Keratinocyte (primary cell): ENCODE measurements around the gene ZC3H18. TPM values are rescaled to one million over a fixed set of nuclear protein-coding genes. Genes with fewer than 3 reads are reported as not detected.

Source experiments
- DNase-seq: peaks from one replicate; pipeline ENCODE4 v3.0.0-alpha.2; 2011; ENCODE audit warnings: low read depth, missing footprints, low spot score
- FAIRE-seq: peaks from 2 replicates; lab custom pipeline; 2011; peaks lifted over from hg19 to GRCh38; lab: Jason Lieb, UNC
- H2AFZ ChIP-seq: 2 replicates; pipeline ENCODE4 v1.6.0; 2012; ENCODE audit warnings: low read length, control low read depth, inconsistent platforms; ENCODE audit not compliant: control insufficient read depth
- H3K27ac ChIP-seq: 2 replicates; pipeline ENCODE4 v1.5.1; 2011; ENCODE audit warnings: low read length; ENCODE audit not compliant: control insufficient read depth, insufficient read depth
- H3K27me3 ChIP-seq: 3 replicates; pipeline ENCODE4 v1.6.0; 2011; ENCODE audit warnings: low read length; ENCODE audit not compliant: control insufficient read depth, insufficient read depth; ENCODE audit errors: extremely low read depth
- H3K36me3 ChIP-seq, 2 experiments: 2 replicates in 1 of 2; 3 replicates in 1 of 2; pipeline ENCODE4 v1.5.1; 2011; ENCODE audit warnings: low read length in 2 of 2, mild to moderate bottlenecking in 1 of 2; ENCODE audit not compliant: control insufficient read depth in 2 of 2, insufficient read depth in 2 of 2; ENCODE audit errors: extremely low read depth in 1 of 2
- H3K4me1 ChIP-seq: 3 replicates; pipeline ENCODE4 v1.5.1; 2011; ENCODE audit warnings: low read length; ENCODE audit not compliant: control insufficient read depth, insufficient read depth; ENCODE audit errors: extremely low read depth
- H3K4me2 ChIP-seq: 3 replicates; pipeline ENCODE4 v1.6.0; 2011; ENCODE audit warnings: low read depth, low read length; ENCODE audit not compliant: control insufficient read depth, insufficient read depth; ENCODE audit errors: extremely low read depth
- H3K4me3 ChIP-seq, 3 experiments: fragments of 200-600 bp in 1 of 3; sonication (generic) in 1 of 3; 2 replicates in 2 of 3; 3 replicates in 1 of 3; pipeline ENCODE4 v1.5.1; 2011 to 2016; ENCODE audit warnings: low read length in 3 of 3, mild to moderate bottlenecking in 3 of 3, control low read depth in 2 of 3, inconsistent platforms in 1 of 3, low read depth in 1 of 3, mixed read lengths in 1 of 3, mixed run types in 1 of 3, moderate library complexity in 1 of 3; ENCODE audit not compliant: control insufficient read depth in 2 of 3, insufficient read depth in 2 of 3; ENCODE audit errors: extremely low read depth in 1 of 3
- H3K79me2 ChIP-seq: 2 replicates; pipeline ENCODE4 v1.6.0; 2012; ENCODE audit warnings: low read length; ENCODE audit not compliant: control insufficient read depth, insufficient read depth
- H3K9ac ChIP-seq: 3 replicates; pipeline ENCODE4 v1.6.0; 2011; ENCODE audit warnings: low read length; ENCODE audit not compliant: control insufficient read depth, insufficient read depth; ENCODE audit errors: extremely low read depth
- H3K9me1 ChIP-seq: 3 replicates; pipeline ENCODE4 v1.6.0; 2011; ENCODE audit warnings: low read length; ENCODE audit not compliant: control insufficient read depth, insufficient read depth; ENCODE audit errors: extremely low read depth
- H3K9me3 ChIP-seq: 2 replicates; pipeline ENCODE4 v1.5.1; 2012; ENCODE audit warnings: low read depth, low read length; ENCODE audit not compliant: control insufficient read depth
- H4K20me1 ChIP-seq: 3 replicates; pipeline ENCODE4 v1.6.0; 2011; ENCODE audit warnings: low read length; ENCODE audit not compliant: control insufficient read depth, insufficient read depth; ENCODE audit errors: extremely low read depth
- CTCF ChIP-seq, 3 experiments: IDR thresholded peaks in 1 of 3; conservative IDR thresholded peaks in 1 of 3; optimal IDR thresholded peaks in 1 of 3; 2 replicates in 2 of 3; 3 replicates in 1 of 3; pipeline versions ENCODE3 to v1.5.1; 2011; ENCODE audit warnings: low read length in 3 of 3, mild to moderate bottlenecking in 3 of 3, moderate library complexity in 2 of 3, control low read depth in 1 of 3, inconsistent platforms in 1 of 3; ENCODE audit not compliant: insufficient read depth in 2 of 3; ENCODE audit errors: extremely low read depth in 1 of 3
- EZH2 ChIP-seq: IDR thresholded peaks from one replicate; pipeline ENCODE4 v1.6.1; 2012; ENCODE audit warnings: inconsistent platforms, mild to moderate bottlenecking, low read length, moderate library complexity
- dilution Hi-C: fragments of 300-500 bp; cut with MboI; formaldehyde crosslinking; loops from one replicate; pipeline ENCODE4 v1.7.0; 2020; ENCODE audit warnings: low sequenced_read_pairs; ENCODE audit not compliant: extremely low pct_ligation_motif_present
- polyA plus RNA-seq, 5 experiments: library from polyadenylated mRNA; depleted of rRNA in 3 of 5; stranded (reverse) in 3 of 5; stranded (forward) in 1 of 5; unstranded in 1 of 5; fragments of >200 nt; gene quantifications; 1 replicate in 1 of 5; 2 replicates in 3 of 5; 3 replicates in 1 of 5; pipeline versions ENCODE4 v1.2.1 to v1.2.3, GENCODE V29; 2011 to 2012; ENCODE audit warnings: missing spikeins in 2 of 5, low read depth in 1 of 5, low replicate concordance in 1 of 5

Gene ZC3H18
- polyA plus RNA-seq, 1 donor (not counting 4 experiments of a cell fraction or from before 2014, with no cell fraction given): 7.5 TPM

GRCh38 chr16:88576307-88576706 is 6.1 kb downstream of the ZC3H18 start:
- peaks cover under 1% of the 10 kb centered on the region for H4K20me1 ChIP-seq
- H3K79me2 ChIP-seq: peaks cover 72% of the 10 kb centered on the region
- DNase-seq (no peak), FAIRE-seq (no peak)
- H3K4me1 ChIP-seq: peaks cover 9% of the 10 kb centered on the region
- H3K27me3 ChIP-seq: no peaks in the 10 kb centered on the region
- H3K36me3 ChIP-seq: peaks cover 23 to 30% of the 10 kb centered on the region in 2 experiments
- H3K4me2 ChIP-seq: no peak overlapping the region
- H2AFZ ChIP-seq: no peak overlapping the region
- no peaks in the 10 kb centered on the region for H3K9me3 ChIP-seq
- H3K9me1 ChIP-seq: peaks cover 2% of the 10 kb centered on the region
- TF ChIP-seq CTCF (optimal IDR thresholded peaks at IDR 0.05 in 1 of 3, IDR thresholded peaks at IDR 0.05 in 1 of 3, conservative IDR thresholded peaks at IDR 0.05 in 1 of 3; ENCODE audit: extremely low read depth in 1 of 3, insufficient read depth in 2 of 3, low read length in 3 of 3): no peak
- TF ChIP-seq EZH2: no peak
- dilution Hi-C loops: no loop called here
- no peak overlapping the region for H3K9ac ChIP-seq
- no peak overlapping the region for H3K4me3 ChIP-seq
- no peak overlapping the region for H3K27ac ChIP-seq

- dilution Hi-C loops: no loop called here
- Histone ChIP-seq H2AFZ (no peak overlapping the region), H3K4me3 (no peak overlapping the region), H3K9me1 (peaks cover 2% of the 10 kb centered on the region), H3K79me2 (peaks cover 69% of the 10 kb centered on the region), H3K9me3 (no peaks in the 10 kb centered on the region), H3K4me2 (no peak overlapping the region), H4K20me1 (peaks cover 3% of the 10 kb centered on the region), H3K4me1 (no peaks in the 10 kb centered on the region), H3K27ac (no peak overlapping the region), H3K9ac (no peak overlapping the region), H3K36me3 (peaks cover 26 to 34% of the 10 kb centered on the region in 2 experiments), H3K27me3 (no peaks in the 10 kb centered on the region)
- FAIRE-seq: no peak
- TF ChIP-seq CTCF (optimal IDR thresholded peaks at IDR 0.05 in 1 of 3, IDR thresholded peaks at IDR 0.05 in 1 of 3, conservative IDR thresholded peaks at IDR 0.05 in 1 of 3; ENCODE audit: extremely low read depth in 1 of 3, insufficient read depth in 2 of 3, low read length in 3 of 3): no peak
- no peak for TF ChIP-seq EZH2
- no peak for DNase-seq
Observed at GRCh38 chr16:88577166-88577565, 7.0 kb downstream of the ZC3H18 start.
